Hepatocyte (in vitro differentiated cells): ENCODE data around the gene CETP.

ENCODE experiments used
- EZH2 ChIP-seq: fragments of 200-600 bp; sonication (generic); IDR thresholded peaks from 2 replicates; pipeline ENCODE4 v1.6.1; 2016; ENCODE audit warnings: antibody characterized with exemption, mild to moderate bottlenecking, borderline replicate concordance
- TF ChIP-seq, protein P1 (sequence below): fragments of 200-600 bp; sonication (generic); IDR thresholded peaks from 2 replicates; pipeline ENCODE4 v1.5.1; 2016; ENCODE audit warnings: antibody characterized with exemption, mild to moderate bottlenecking; ENCODE audit not compliant: poor library complexity

DNA sequence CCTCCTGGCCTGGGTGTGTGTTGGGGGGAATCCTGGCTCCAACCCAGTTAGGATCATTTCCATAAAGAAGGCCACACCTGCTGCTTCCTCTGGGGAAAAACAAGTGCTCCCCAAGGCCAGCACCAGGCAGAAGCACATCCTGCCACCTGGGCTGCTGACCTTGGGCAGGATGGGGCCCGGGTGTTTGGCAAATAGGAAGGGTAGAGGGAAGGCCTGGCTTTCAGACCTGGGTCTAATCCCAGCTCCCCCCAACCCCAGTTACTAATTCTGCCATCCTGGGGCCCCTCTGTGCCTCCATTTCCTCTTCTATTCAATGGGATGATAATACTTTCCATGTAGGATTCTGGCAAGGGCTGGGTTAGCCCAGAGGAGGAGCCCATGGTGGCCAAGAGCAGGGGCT is 24.6 kb downstream of the CETP start:
- TF ChIP-seq, protein P1, sequence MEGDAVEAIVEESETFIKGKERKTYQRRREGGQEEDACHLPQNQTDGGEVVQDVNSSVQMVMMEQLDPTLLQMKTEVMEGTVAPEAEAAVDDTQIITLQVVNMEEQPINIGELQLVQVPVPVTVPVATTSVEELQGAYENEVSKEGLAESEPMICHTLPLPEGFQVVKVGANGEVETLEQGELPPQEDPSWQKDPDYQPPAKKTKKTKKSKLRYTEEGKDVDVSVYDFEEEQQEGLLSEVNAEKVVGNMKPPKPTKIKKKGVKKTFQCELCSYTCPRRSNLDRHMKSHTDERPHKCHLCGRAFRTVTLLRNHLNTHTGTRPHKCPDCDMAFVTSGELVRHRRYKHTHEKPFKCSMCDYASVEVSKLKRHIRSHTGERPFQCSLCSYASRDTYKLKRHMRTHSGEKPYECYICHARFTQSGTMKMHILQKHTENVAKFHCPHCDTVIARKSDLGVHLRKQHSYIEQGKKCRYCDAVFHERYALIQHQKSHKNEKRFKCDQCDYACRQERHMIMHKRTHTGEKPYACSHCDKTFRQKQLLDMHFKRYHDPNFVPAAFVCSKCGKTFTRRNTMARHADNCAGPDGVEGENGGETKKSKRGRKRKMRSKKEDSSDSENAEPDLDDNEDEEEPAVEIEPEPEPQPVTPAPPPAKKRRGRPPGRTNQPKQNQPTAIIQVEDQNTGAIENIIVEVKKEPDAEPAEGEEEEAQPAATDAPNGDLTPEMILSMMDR: no peak
- TF ChIP-seq EZH2: no peak
